HG03025 (cell line): ENCODE measurements around the gene RNF144A.

ENCODE experiments used
- ATAC-seq: cut with Tn5 transposase; IDR thresholded peaks from one replicate; pipeline ENCODE4 v1.9.1; 2021; ENCODE audit warnings: mild to moderate bottlenecking, moderate library complexity; ENCODE audit not compliant: unreplicated experiment, low FRiP score

RNF144A gene

DNA sequence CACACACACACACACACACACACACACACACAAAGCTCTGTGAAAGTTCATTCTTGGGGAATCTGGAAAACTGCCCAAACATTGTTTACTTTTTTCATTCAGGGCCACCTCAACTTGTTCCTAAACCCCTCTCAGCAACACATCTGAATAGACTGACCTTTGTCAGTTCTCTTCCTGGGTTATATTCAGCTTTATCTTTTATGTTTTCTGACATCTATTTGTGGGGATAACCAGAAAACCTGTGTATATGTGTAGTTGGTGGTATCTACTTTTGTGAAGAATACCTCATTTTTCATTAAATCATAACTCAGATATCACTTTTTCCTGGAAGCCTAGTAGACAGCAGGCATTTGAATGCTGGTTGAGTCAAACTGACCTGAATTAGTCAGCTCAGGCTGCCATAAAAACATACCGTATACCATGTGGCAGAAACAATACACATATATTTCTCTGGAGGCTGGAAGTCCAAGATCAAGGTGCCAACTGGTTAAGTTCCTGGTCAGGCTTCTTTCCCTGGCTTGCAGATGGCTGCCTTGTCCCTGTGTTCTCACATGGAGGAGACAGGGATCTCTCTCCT, 11.0 kb upstream of the RNF144A start:
- no peak for ATAC-seq

GRCh38 chr2:6908291-6908690, 8.9 kb upstream of the RNF144A start:
- ATAC-seq: no peak

DNA sequence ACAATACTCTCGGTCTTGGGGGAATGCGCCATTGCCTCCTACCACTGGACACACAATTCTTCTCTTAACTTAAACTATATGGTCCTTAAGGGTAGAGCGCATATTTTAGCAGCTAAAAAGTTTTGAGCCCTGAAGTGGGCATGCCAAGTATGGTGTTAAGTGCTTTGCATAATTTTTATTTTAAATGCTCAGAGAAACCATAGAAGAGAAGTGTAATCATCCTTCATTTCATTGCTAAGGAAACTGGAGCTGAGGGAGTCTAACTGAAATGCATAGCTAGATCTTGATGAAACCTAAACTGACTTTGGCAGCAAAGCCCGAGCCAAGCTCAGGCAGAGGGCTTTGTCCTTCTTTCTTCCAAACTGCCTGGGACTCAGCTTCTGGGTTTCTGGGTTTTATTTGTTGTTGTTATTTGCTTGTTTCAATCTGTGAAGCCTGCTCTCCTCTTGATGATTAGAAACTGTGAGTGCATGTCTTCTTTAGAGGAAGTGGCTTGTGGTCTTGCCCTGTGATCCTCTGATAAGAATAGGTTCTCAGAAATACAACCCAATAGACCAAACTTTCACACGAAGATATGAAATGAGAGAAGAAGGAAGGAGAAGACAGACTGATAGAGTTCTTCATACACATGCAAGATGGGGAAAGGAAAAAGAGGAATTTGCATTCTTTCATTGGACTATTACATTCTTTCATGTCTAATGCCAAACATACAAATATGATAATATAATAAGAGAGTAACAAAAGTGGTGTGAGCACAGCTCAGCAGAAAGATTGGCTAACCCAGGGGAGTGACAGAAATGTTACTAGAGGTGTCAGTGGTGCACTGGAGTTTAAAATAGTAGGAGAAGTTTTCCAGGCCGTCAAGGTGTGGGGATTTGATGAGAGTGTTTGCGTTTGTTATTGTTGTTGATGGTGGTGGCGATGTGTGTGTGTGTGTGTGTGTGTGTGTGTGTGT, 7.5 kb upstream of the RNF144A start:
- peak; percentile 99 for ATAC-seq

GRCh38 chr2:6911721-6912120, 5.5 kb upstream of the RNF144A start:
- ATAC-seq: no peak

DNA sequence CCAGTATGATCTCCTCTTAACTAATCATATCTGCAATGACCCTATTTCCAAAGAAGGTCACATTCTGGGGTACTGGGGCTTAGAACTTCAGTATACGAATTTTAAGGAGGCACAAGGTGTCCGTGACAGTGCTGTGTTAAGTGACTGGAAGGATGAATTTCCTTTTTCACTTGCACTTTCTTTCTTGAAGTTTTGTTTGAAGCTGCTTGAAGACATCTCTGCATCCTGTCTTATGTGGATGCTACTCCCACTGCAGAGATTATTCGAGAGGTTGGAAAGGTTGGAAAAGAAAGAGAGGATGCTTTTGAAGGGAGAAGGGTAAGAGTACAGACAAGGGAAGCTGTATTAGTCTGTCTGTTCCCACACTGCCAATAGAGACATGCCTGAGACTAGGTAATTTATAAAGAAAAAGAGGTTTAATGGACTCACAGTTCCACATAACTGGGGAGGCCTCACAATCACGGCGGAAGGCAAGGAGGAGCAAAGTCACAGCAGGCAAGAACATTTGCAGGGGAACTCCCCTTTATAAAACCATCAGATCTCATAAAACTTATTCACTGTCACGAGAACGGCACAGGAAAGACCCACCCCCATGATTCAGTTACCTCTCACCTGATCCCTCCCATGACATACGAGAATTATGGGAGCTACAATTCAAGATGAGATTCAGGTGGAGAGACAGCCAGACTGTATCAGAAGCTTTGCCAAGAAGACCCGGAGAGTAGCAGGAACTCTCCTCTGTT, 3.6 kb upstream of the RNF144A start:
- no peak for ATAC-seq

DNA sequence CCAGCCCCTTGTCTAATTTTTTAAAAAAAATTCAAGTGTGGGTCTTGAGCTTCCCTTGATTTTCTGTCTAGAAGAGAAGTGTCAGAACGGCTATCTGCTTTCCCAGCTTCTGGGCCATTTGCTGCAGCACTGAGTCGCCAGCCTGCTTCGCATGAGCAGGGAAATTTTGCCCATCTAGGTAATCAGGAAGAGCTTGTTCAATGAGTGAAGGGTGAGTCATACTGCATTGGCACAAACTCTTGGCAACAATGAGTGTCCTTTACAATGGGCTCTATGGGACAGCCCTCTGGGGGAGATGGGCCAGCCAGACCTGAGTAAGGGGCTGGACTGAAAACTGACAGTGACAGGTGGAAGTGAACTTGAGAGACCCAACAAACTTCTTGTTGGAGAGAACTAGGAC, 2.4 kb upstream of the RNF144A start:
- ATAC-seq: no peak

GRCh38 chr2:6915399-6915798, 1.8 kb upstream of the RNF144A start:
- no peak for ATAC-seq

GRCh38 chr2:6916224-6916623, 988 bp upstream of the RNF144A start:
- ATAC-seq: no peak

DNA sequence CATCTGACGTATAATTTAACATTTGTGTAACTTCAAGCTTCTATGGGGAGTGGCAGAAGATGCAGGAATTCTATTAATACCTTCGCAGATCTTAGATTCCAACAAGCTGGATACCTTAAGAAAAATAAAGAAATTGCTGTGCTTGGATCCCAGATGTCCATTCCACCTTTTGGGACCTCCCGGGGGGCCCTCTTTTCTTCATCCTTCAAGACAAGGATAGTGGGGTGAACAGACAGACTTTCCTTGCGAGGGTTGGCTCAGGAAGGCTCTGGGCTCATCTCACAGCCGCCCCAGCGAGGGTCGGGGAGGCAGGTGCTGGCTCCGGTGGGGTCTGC, 509 bp upstream of the RNF144A start:
- no peak for ATAC-seq

- peak; percentile 4 for ATAC-seq
These were observed 679 bp downstream of the RNF144A start for GRCh38 chr2:6917761-6918421.

- no peak for ATAC-seq
These were observed 2.9 kb downstream of the RNF144A start for GRCh38 chr2:6919901-6920742.

DNA sequence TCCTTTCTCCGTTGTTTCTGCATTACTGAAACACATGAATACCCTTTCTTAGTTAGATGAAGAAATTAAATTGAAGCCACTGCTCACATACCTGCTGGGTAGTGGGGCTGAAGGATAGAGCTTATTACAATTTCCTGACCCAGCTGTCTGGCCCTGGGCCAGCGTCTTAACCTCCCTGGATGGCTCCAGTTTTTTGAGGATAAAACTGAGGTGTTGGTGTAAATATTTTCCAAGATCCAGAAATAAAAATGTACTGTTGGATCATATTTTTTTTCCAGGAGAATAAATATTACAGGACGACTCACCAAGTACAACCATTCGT, 3.5 kb downstream of the RNF144A start:
- ATAC-seq: no peak

DNA sequence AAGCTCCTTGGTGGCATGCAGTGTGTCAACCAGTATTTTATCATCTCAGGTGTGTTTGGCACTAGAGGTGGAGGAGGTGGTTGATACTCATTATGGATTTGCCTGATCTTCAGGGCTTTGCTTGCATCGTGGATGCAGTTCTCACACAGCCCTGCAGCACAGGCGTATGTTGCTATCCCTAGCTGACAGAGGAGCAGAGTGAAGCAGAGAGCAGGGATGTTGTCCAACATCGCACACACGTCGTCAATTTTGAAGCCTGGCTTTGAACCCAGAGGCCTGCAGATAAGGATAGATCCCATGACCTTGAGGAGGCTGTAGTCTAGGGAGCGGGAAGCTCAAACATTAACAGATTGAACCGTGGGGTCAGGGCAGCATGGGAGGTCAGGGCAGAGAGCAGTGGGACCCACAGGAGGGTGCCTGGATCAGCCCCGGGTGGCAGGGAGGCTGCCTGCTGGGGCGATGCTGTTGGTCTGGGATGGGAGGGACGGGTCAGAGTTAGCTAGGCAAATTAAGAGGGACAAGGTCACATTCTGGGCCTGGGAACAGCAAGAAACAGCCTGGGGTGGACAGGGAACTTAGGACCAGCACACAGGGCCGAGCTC, 4.2 kb downstream of the RNF144A start:
- ATAC-seq: no peak

DNA sequence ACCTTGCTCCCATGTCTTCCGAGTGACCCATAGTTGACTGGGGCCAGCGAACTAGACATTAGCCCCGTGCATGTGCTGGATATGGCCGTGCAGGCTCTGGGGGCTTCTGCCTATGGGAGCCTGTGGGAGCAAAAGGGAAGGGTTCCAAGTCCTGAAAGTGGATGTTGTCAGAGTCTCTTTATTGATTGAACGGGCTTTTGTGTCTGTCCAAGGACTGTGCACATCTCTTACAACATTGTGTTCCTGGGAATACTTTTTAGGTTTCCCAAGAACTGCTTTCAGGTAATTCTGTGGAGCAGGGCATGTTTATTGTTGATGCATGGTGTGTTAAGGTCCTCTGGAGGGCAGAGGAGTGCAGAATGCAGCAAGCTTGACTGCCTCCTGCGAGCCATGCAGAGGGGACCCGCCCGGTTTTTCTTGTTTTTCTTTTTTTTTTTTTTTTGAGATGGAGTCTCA, 5.0 kb downstream of the RNF144A start:
- no peak for ATAC-seq

DNA sequence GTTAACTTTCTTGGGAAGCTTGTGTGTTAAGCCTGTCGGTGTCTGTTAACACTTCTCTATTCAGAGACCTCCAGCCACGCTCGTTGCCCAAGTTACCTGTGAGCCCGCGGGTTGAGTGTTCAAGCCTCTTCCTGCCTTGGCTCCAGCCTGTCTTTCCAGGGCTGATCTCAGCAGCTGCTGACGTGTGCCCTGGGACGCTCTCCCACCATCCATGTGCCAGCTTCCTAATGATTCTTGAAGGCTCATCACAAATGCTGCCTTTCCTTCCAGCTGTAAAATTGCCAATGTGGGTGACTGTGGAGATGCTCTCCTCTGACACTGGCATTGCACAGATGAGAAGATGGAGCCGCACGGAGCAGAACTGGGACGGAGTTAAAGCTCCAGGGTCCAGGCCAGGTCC, 6.1 kb downstream of the RNF144A start:
- no peak for ATAC-seq

- no peak for ATAC-seq
These were observed 7.1 kb downstream of the RNF144A start for GRCh38 chr2:6924101-6924923.

DNA sequence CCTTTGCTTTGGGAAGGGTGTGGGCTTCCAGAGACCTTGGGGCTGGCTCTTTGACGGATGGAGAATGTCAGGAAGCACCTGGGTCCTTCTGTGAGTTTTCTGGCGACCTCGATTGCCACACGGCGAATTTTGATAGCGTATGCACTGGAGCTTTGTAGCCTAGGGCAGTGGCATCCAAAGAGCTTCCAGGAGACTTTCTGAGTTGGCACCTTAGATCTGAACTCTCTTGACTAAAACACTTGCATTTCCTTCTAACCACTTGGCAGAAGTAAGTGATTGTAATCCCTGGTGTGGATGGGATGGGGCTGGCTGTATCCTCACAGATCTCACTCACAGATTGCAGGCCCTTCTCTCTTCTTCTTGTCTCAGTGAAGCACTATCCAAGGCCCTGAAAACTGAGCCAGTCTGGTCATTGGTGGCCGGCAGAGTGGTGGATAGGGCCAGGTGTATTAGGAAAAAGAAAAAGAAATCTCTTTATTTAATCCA, 7.8 kb downstream of the RNF144A start:
- no peak for ATAC-seq

DNA sequence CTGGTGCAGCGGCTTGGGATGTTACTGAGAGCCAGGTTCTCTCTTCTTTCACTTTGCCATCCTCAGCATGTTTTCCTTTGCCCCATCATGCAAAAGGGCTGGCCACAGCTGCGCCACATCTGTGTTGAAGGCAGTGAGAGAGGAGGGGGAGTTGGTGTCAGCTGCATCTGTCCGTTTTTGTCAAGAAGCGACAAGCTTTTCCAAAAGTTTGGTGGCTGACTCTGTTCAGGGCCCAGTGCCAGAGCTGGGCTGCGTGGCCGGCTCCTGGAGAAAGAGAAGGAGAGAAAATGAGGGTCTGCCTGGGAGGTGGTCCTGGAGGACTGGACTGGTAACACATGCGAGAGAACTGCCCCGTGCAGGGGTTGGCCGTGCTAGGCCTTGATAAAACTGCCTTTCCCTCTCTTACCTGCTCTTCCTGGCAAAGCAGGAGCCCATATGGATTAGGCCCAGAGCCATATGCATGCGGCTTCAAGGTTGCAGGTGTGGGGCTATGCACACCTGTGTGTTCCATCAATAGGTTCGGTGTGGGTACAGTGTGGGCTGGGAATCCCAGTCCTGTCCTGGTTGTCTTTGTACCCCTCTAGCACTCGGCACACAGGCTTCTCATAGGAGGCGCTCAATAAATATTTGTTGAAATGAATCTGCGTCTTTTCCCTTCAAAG, 9.0 kb downstream of the RNF144A start:
- no peak for ATAC-seq
